ENCODE measurements around the gene MAD2L1BP.

GRCh38 chr6:43669922-43670622 lies 34.4 kb downstream of the MAD2L1BP start:
- TF ChIP-seq CTCF (IDR thresholded peaks at IDR 0.05): no peak
- TF ChIP-seq POLR2AphosphoS5 (IDR thresholded peaks at IDR 0.05; ENCODE audit: low read depth, low read length): no peak; the same call in 1 of the 2 replicates
- no peak for TF ChIP-seq REST (IDR thresholded peaks at IDR 0.05; ENCODE audit: insufficient read depth in 1 of 2, low read depth in 2 of 2, low read length in 1 of 2)
- no peak for TF ChIP-seq SIN3A (IDR thresholded peaks at IDR 0.05; ENCODE audit: borderline replicate concordance, insufficient read depth, low read depth, low read length)
- no peak for TF ChIP-seq TCF7L2 (IDR thresholded peaks at IDR 0.05; ENCODE audit: low read depth, low read length)

All from Panc1 (cell line).